Transverse colon (tissue), 4 donors: Measurements from ENCODE around the gene PCSK6. TPM values are rescaled to one million over a fixed set of nuclear protein-coding genes. Genes with fewer than 3 reads are reported as not detected.
"Not testable (repeated sequence)": the region's sequence is repeated elsewhere in the genome, so short reads cannot be mapped to it uniquely, and the experiment has no call there.

Experiments
- DNase-seq: peaks from one replicate; pipeline ENCODE4 v3.0.0-alpha.2; 2019
- H3K27ac ChIP-seq, 4 donors: fragments of 200-600 bp; sonication (generic); 2 replicates each; pipeline ENCODE4 v1.5.1; 2016 to 2018; ENCODE audit warnings: inconsistent platforms in 4 of 4
- H3K27me3 ChIP-seq: fragments of 200-600 bp; sonication (generic); 2 replicates; pipeline ENCODE4 v1.5.1; 2017; ENCODE audit warnings: inconsistent platforms
- H3K36me3 ChIP-seq, 4 donors: fragments of 200-600 bp; sonication (generic); 2 replicates each; pipeline ENCODE4 v1.5.1; 2017 to 2019; ENCODE audit warnings: inconsistent platforms in 4 of 4
- H3K4me1 ChIP-seq, 4 donors: fragments of 200-600 bp; sonication (generic); 2 replicates each; pipeline ENCODE4 v1.5.1; 2017 to 2020; ENCODE audit warnings: inconsistent platforms in 4 of 4
- H3K4me3 ChIP-seq, 4 donors: fragments of 200-600 bp; sonication (generic); 1 replicate in 1 of 4; 2 replicates in 3 of 4; pipeline versions ENCODE4 v1.5.1 to v1.6.1; 2017 to 2019; ENCODE audit warnings: inconsistent platforms in 4 of 4
- H3K9me3 ChIP-seq, 2 donors: fragments of 200-600 bp; sonication (generic); 2 replicates each; pipeline ENCODE4 v1.5.1; 2017 to 2019; ENCODE audit warnings: inconsistent platforms in 2 of 2
- EP300 ChIP-seq: sonication (generic); formaldehyde crosslinking; IDR thresholded peaks from one replicate; pipeline ENCODE4 v1.6.1; 2017; ENCODE audit warnings: antibody characterized with exemption, low read depth
- POLR2A ChIP-seq: fragments of 450-650 bp; IDR thresholded peaks from one replicate; pipeline ENCODE4 v1.6.1; 2016; ENCODE audit warnings: antibody characterized with exemption, mild to moderate bottlenecking, moderate library complexity
- POLR2AphosphoS5 ChIP-seq, 3 donors: sonication (generic); formaldehyde crosslinking; IDR thresholded peaks; one replicate each; pipeline ENCODE4 v1.6.1; 2016; ENCODE audit warnings: antibody characterized with exemption in 3 of 3
- WGBS, 2 donors: methylation state at CpG; one replicate each; pipeline ENCODE4 v1.1.5; 2018; ENCODE audit warnings: low coverage in 1 of 2; 5-methylcytosine and 5-hydroxymethylcytosine counted together
- in situ Hi-C, 4 donors: fragments of 200-750 bp; cut with MboI; loops; one replicate each; pipeline versions ENCODE4 v1.15.0 to v1.15.1; 2017; ENCODE audit warnings: low sequenced_read_pairs in 3 of 4, low pct_ligation_motif_present in 1 of 4, low pct_unique_long_range_greater_than_20kb in 1 of 4
- intact Hi-C: fragments of 100-400 bp; cut with DNase I; formaldehyde crosslinking; loops from one replicate; pipeline ENCODE4 v1.15.1; 2023; ENCODE audit warnings: low total_unique reads
- total RNA-seq, 4 donors: library from RNA; depleted of rRNA; stranded (reverse); fragments of >200 nt; gene quantifications; one replicate each; pipeline ENCODE4 v1.1.0, GENCODE V29; 2016
- TF ChIP-seq, protein P1 (sequence below), 5 experiments: fragments of 200-600 bp in 3 of 5; fragments of 450-650 bp in 2 of 5; sonication (generic) in 3 of 5; IDR thresholded peaks; 1 replicate in 2 of 5; 2 replicates in 3 of 5; pipeline ENCODE4 v1.5.1; 2016 to 2017; ENCODE audit warnings: antibody characterized with exemption in 5 of 5, inconsistent platforms in 3 of 5, mild to moderate bottlenecking in 2 of 5, moderate library complexity in 1 of 5

PCSK6 gene
- total RNA-seq, 4 donors from 2014 or later, result 20.3 to 119 (median 49.7) TPM

DNA sequence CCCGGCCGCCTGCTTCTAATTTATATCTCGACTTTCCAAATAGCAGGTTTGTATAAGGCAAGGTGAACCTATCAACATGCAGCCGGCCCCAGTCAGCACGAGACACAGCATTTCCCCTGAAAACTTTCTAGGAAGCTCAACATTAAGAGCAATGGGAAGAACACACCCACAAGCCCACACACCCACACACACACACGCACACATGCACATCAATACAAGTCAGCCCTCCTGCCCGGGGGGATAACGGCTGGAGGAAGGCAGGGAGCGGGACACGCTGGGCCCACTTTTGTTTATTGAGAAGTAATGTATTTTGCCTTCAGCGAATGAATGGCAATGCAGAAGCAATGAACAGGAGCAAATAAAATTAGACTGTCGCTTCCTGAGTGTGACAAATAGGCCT lies 83.5 kb downstream of the PCSK6 start:
- H3K9me3 ChIP-seq, result no peaks in the 10 kb centered on the region
- H3K4me1 ChIP-seq, result no peaks in the 10 kb centered on the region
- intact Hi-C loops (no loop called here), in situ Hi-C loops (no loop called here)
- 79 to 80% methylated on average over 7 to 12 of the region's 12 CpGs for WGBS, 2 donors
- H3K27ac ChIP-seq, result no peak overlapping the region
- TF ChIP-seq, protein P1, sequence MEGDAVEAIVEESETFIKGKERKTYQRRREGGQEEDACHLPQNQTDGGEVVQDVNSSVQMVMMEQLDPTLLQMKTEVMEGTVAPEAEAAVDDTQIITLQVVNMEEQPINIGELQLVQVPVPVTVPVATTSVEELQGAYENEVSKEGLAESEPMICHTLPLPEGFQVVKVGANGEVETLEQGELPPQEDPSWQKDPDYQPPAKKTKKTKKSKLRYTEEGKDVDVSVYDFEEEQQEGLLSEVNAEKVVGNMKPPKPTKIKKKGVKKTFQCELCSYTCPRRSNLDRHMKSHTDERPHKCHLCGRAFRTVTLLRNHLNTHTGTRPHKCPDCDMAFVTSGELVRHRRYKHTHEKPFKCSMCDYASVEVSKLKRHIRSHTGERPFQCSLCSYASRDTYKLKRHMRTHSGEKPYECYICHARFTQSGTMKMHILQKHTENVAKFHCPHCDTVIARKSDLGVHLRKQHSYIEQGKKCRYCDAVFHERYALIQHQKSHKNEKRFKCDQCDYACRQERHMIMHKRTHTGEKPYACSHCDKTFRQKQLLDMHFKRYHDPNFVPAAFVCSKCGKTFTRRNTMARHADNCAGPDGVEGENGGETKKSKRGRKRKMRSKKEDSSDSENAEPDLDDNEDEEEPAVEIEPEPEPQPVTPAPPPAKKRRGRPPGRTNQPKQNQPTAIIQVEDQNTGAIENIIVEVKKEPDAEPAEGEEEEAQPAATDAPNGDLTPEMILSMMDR (IDR thresholded peaks at IDR 0.05), result no peak
- no peak for TF ChIP-seq POLR2A
- TF ChIP-seq EP300, result no peak
- no peak for TF ChIP-seq POLR2AphosphoS5 (IDR thresholded peaks at IDR 0.05)
- H3K4me3 ChIP-seq, result no peak overlapping the region
- DNase-seq, result no peak
- no peaks in the 10 kb centered on the region for H3K36me3 ChIP-seq
- no peaks in the 10 kb centered on the region for H3K27me3 ChIP-seq

- intact Hi-C loops (no loop called here), in situ Hi-C loops (no loop called here)
- DNase-seq, result no peak
- H3K4me1 ChIP-seq, result no peaks in the 10 kb centered on the region
- H3K27me3 ChIP-seq, result no peaks in the 10 kb centered on the region
- TF ChIP-seq POLR2A (no peak), POLR2AphosphoS5 (IDR thresholded peaks at IDR 0.05) (no peak), EP300 (no peak)
- TF ChIP-seq, protein P1 (IDR thresholded peaks at IDR 0.05), result no peak
- no peak overlapping the region for H3K4me3 ChIP-seq
- H3K36me3 ChIP-seq, result no peaks in the 10 kb centered on the region
- no peak overlapping the region for H3K27ac ChIP-seq
- no peaks in the 10 kb centered on the region for H3K9me3 ChIP-seq
- WGBS, 2 donors, result 90% methylated on average over 6 of the region's 6 CpGs; no CpG with 5 or more reads in 1 of the 2 donors
Observed at GRCh38 chr15:101404245-101404644, 85.3 kb downstream of the PCSK6 start.

- H3K9me3 ChIP-seq, in situ Hi-C loops, H3K27ac ChIP-seq, intact Hi-C loops, H3K36me3 ChIP-seq, H3K27me3 ChIP-seq, H3K4me3 ChIP-seq, H3K4me1 ChIP-seq, DNase-seq: not testable (repeated sequence)
- WGBS, 2 donors, result 78% methylated on average over 2 of the region's 4 CpGs; no CpG with 5 or more reads in 1 of the 2 donors
Observed at GRCh38 chr15:101402883-101403282, 86.6 kb downstream of the PCSK6 start.

GRCh38 chr15:101401286-101401685 lies 88.2 kb downstream of the PCSK6 start:
- TF ChIP-seq EP300 (no peak), POLR2A (no peak), POLR2AphosphoS5 (IDR thresholded peaks at IDR 0.05) (no peak)
- TF ChIP-seq, protein P1 (IDR thresholded peaks at IDR 0.05), result no peak
- 95 to 100% methylated on average over 3 to 8 of the region's 8 CpGs for whole genome bisulfite sequencing, 2 donors
- intact Hi-C loops (no loop called here), in situ Hi-C loops (no loop called here)
- no peak for DNase-seq
- Histone ChIP-seq H3K4me3 (no peak overlapping the region), H3K27ac (no peak overlapping the region), H3K36me3 (no peaks in the 10 kb centered on the region), H3K9me3 (no peaks in the 10 kb centered on the region), H3K27me3 (no peaks in the 10 kb centered on the region), H3K4me1 (no peaks in the 10 kb centered on the region)

- no peak for DNase-seq
- Histone ChIP-seq H3K27me3 (no peaks in the 10 kb centered on the region), H3K4me3 (no peak overlapping the region), H3K27ac (no peak overlapping the region), H3K36me3 (no peaks in the 10 kb centered on the region), H3K9me3 (no peaks in the 10 kb centered on the region), H3K4me1 (no peaks in the 10 kb centered on the region)
- TF ChIP-seq EP300 (no peak), POLR2A (no peak), POLR2AphosphoS5 (IDR thresholded peaks at IDR 0.05) (no peak)
- TF ChIP-seq, protein P1 (IDR thresholded peaks at IDR 0.05), result no peak
- intact Hi-C loops (no loop called here), in situ Hi-C loops (no loop called here)
- 80 to 93% methylated on average over 1 to 6 of the region's 6 CpGs for WGBS, 2 donors
Observed at GRCh38 chr15:101399431-101399830, 90.1 kb downstream of the PCSK6 start.
